Prostate gland (tissue), 2 donors: ENCODE measurements around the gene SMIM20.

Experiments
- CTCF ChIP-seq, 4 experiments: fragments of 200-600 bp in 2 of 4; fragments of 450-650 bp in 2 of 4; sonication (generic) in 2 of 4; IDR thresholded peaks; 1 replicate in 3 of 4; 2 replicates in 1 of 4; pipeline ENCODE4 v1.5.1; 2016 to 2019; ENCODE audit warnings: antibody characterized with exemption in 4 of 4, mild to moderate bottlenecking in 2 of 4, moderate library complexity in 2 of 4
- POLR2AphosphoS5 ChIP-seq: sonication (generic); formaldehyde crosslinking; IDR thresholded peaks from one replicate; pipeline ENCODE4 v1.6.1; 2017; ENCODE audit warnings: antibody characterized with exemption

DNA sequence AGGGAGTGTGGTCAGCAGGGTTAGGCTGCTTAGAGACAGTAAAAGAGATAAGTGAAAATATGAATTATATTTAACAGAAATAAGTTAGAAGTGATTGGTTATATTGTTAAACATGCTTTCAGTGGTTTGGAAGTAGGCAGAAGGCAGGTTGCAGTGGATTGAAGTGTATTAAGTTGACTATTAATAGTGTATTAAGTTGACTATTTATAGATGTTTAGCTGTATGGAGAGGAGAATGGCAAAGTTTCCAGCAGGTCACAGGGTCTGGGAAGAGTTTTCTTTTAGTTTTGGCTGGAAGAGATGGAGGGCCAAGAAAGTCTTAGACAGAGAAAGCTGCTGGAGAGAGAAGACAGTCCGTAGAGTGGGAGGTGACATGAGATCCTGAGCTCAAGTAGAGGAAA lies 7.9 kb downstream of the SMIM20 start:
- TF ChIP-seq POLR2AphosphoS5 (no peak), CTCF (IDR thresholded peaks at IDR 0.05) (no peak)
